Activated naive CD8-positive, alpha-beta T cell (primary cell): Measurements from ENCODE around the gene CDH12.

Experiments
- H3K27ac Mint-ChIP-seq: one replicate; pipeline ENCODE4 v1.8.0; 2021; ENCODE audit warnings: mixed read lengths
- H3K27me3 Mint-ChIP-seq: one replicate; pipeline ENCODE4 v1.8.0; 2021; ENCODE audit warnings: mixed read lengths
- H3K36me3 Mint-ChIP-seq: one replicate; pipeline ENCODE4 v1.8.0; 2021; ENCODE audit warnings: mixed read lengths
- H3K4me1 Mint-ChIP-seq: one replicate; pipeline ENCODE4 v1.8.0; 2021; ENCODE audit warnings: low read depth, mixed read lengths
- H3K4me3 Mint-ChIP-seq: one replicate; pipeline ENCODE4 v1.8.0; 2021; ENCODE audit warnings: mild to moderate bottlenecking, mixed read lengths
- H3K9me3 Mint-ChIP-seq: one replicate; pipeline ENCODE4 v1.8.0; 2021; ENCODE audit warnings: low read depth, mixed read lengths

Gene CDH12

DNA sequence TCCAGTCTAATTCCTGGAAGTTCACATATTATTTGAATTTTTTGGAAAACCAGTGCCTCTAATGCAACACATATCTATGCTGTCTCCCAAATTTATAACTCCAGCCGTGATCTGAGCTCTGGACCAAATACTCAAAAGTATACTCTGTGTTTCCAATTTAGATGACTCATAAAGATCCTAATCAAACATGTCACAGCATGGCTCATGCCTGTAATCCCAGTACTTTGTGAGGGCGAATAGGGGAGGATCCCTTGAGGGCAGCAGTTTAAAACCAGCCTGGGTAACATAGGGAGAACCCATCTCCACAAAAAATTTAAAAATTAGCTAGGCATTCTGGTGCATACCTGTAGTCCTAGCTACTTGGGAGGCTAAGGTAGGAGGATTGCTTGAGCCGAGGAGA is 388.0 kb downstream of the CDH12 start:
- no peaks in the 10 kb centered on the region for H3K36me3 Mint-ChIP-seq
- H3K27ac Mint-ChIP-seq, result no peak overlapping the region
- H3K27me3 Mint-ChIP-seq, result no peaks in the 10 kb centered on the region
- peaks cover 9% of the 10 kb centered on the region for H3K9me3 Mint-ChIP-seq
- no peaks in the 10 kb centered on the region for H3K4me1 Mint-ChIP-seq
- no peak overlapping the region for H3K4me3 Mint-ChIP-seq

- Mint-ChIP-seq H3K27me3 (no peaks in the 10 kb centered on the region), H3K4me3 (no peak overlapping the region), H3K4me1 (no peaks in the 10 kb centered on the region), H3K27ac (no peak overlapping the region), H3K9me3 (peaks cover 4% of the 10 kb centered on the region), H3K36me3 (no peaks in the 10 kb centered on the region)
These were observed 393.0 kb downstream of the CDH12 start for GRCh38 chr5:22460189-22460588.

DNA sequence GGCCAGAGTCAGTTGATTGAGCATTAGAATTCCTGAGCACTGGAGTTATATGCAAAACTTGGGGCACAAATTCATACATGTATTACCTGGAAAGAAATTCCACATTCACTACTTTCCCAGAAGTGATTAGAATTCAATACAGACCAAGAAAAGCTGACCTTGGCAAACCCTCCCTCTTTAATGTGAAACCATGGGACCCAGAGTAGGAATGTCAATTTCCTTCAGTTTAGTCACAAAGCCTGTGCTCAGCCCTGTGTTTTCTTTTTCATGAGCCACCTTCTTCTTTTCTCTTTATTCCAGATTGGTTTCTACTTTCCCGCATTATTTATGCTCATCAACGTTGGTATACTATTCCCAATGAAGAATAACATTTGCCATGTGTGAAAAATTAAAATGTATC is 420.2 kb downstream of the CDH12 start:
- peaks cover 11% of the 10 kb centered on the region for H3K9me3 Mint-ChIP-seq

GRCh38 chr5:22431840-22432239 is 421.3 kb downstream of the CDH12 start:
- H3K27ac Mint-ChIP-seq, result no peak overlapping the region
- H3K9me3 Mint-ChIP-seq, result peaks cover 13% of the 10 kb centered on the region
- H3K27me3 Mint-ChIP-seq, result no peaks in the 10 kb centered on the region
- no peak overlapping the region for H3K4me3 Mint-ChIP-seq
- H3K36me3 Mint-ChIP-seq, result no peaks in the 10 kb centered on the region
- H3K4me1 Mint-ChIP-seq, result no peaks in the 10 kb centered on the region

More for the DNA sequence above, 420.2 kb downstream of the CDH12 start:
- Mint-ChIP-seq H3K36me3 (no peaks in the 10 kb centered on the region), H3K27ac (no peak overlapping the region), H3K4me1 (no peaks in the 10 kb centered on the region), H3K27me3 (no peaks in the 10 kb centered on the region), H3K4me3 (no peak overlapping the region)

- Mint-ChIP-seq H3K27ac (no peak overlapping the region), H3K27me3 (no peaks in the 10 kb centered on the region), H3K36me3 (no peaks in the 10 kb centered on the region), H3K4me1 (no peaks in the 10 kb centered on the region), H3K4me3 (no peak overlapping the region), H3K9me3 (peaks cover 14% of the 10 kb centered on the region)
These were observed 421.7 kb downstream of the CDH12 start for GRCh38 chr5:22431406-22431805.

- no peaks in the 10 kb centered on the region for H3K4me1 Mint-ChIP-seq
- no peaks in the 10 kb centered on the region for H3K36me3 Mint-ChIP-seq
- no peaks in the 10 kb centered on the region for H3K27me3 Mint-ChIP-seq
- H3K27ac Mint-ChIP-seq, result no peak overlapping the region
- peaks cover 20% of the 10 kb centered on the region for H3K9me3 Mint-ChIP-seq
- no peak overlapping the region for H3K4me3 Mint-ChIP-seq
These were observed 441.4 kb downstream of the CDH12 start for GRCh38 chr5:22411554-22412349.

DNA sequence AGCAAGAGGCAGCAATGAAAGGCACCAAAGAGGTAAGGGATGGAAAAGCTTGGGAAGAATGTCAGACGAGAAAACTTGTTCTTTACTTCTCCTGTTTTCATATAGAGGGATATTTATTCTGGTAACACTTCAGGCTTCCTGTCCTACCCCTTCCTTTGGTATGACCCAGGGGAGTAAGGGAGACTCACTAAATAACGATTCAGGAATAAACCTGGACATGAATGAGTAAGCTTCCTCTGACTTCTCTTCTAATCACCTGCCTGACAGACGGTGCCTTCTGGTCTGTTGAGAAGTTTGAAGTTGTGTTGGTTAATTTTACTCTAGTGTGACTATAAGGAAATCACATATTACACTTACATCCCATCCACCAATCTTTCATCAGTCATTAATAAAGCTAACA is 461.2 kb downstream of the CDH12 start:
- Mint-ChIP-seq H3K4me1 (no peaks in the 10 kb centered on the region), H3K27ac (no peak overlapping the region), H3K27me3 (no peaks in the 10 kb centered on the region), H3K4me3 (no peak overlapping the region), H3K36me3 (no peaks in the 10 kb centered on the region), H3K9me3 (peaks cover 27% of the 10 kb centered on the region)

DNA sequence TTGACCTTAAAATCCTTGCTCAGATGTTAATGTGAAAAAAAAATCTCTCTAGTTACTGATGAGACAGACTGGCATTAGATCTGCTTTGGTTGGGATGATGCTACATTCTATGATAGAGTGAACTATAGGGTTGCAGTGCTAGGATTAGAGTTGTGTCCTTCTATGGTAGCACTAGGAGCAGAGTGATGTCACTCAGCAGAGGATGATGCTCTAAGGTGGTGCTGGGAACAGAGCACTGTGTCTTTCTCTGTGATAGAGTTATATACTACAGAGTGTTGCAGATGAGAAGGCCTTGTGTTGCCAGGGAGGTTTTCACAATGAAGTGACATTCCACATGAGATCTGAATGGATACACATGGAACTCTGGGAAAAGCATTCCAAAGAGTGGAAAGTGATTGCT is 462.3 kb downstream of the CDH12 start:
- Mint-ChIP-seq H3K27me3 (no peaks in the 10 kb centered on the region), H3K4me1 (no peaks in the 10 kb centered on the region), H3K9me3 (peaks cover 23% of the 10 kb centered on the region), H3K27ac (no peak overlapping the region), H3K36me3 (no peaks in the 10 kb centered on the region), H3K4me3 (no peak overlapping the region)

GRCh38 chr5:22372826-22373660 is 480.1 kb downstream of the CDH12 start:
- Mint-ChIP-seq H3K9me3 (peaks cover 28% of the 10 kb centered on the region), H3K27me3 (no peaks in the 10 kb centered on the region), H3K36me3 (no peaks in the 10 kb centered on the region), H3K27ac (no peak overlapping the region), H3K4me1 (no peaks in the 10 kb centered on the region), H3K4me3 (no peak overlapping the region)

- Mint-ChIP-seq H3K4me1 (no peaks in the 10 kb centered on the region), H3K27ac (no peak overlapping the region), H3K27me3 (no peaks in the 10 kb centered on the region), H3K9me3 (peaks cover 25% of the 10 kb centered on the region), H3K4me3 (no peak overlapping the region), H3K36me3 (no peaks in the 10 kb centered on the region)
These were observed 480.8 kb downstream of the CDH12 start for GRCh38 chr5:22372376-22372775.

GRCh38 chr5:22354956-22355355 is 498.2 kb downstream of the CDH12 start:
- H3K36me3 Mint-ChIP-seq, result no peaks in the 10 kb centered on the region
- peaks cover 10% of the 10 kb centered on the region for H3K9me3 Mint-ChIP-seq
- no peak overlapping the region for H3K4me3 Mint-ChIP-seq
- H3K27ac Mint-ChIP-seq, result no peak overlapping the region
- no peaks in the 10 kb centered on the region for H3K4me1 Mint-ChIP-seq
- H3K27me3 Mint-ChIP-seq, result no peaks in the 10 kb centered on the region

GRCh38 chr5:22352493-22352892 is 500.7 kb downstream of the CDH12 start:
- no peaks in the 10 kb centered on the region for H3K27me3 Mint-ChIP-seq
- no peak overlapping the region for H3K4me3 Mint-ChIP-seq
- no peak overlapping the region for H3K27ac Mint-ChIP-seq
- peaks cover 14% of the 10 kb centered on the region for H3K9me3 Mint-ChIP-seq
- no peaks in the 10 kb centered on the region for H3K36me3 Mint-ChIP-seq
- no peaks in the 10 kb centered on the region for H3K4me1 Mint-ChIP-seq

DNA sequence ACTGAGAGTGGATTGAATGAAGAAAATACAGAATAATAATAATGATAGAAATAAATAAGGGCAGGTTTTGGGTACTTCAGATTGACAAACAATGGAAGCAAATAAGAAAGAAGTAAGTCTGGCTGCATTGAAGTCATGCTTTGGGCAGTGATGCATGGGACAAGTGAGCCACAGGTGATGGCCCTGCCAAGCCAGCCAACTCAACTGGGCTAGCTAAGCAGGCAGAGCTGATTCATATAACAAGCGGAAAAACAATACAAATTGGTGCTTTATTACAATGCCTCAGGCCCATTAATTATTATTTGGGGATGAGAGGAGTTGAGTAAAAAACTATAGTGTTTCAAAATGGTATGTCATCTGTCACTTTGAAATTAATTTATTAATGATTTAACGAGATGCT is 502.0 kb downstream of the CDH12 start:
- Mint-ChIP-seq H3K4me3 (no peak overlapping the region), H3K9me3 (peaks cover 14% of the 10 kb centered on the region), H3K27ac (no peak overlapping the region), H3K4me1 (no peaks in the 10 kb centered on the region), H3K36me3 (no peaks in the 10 kb centered on the region), H3K27me3 (no peaks in the 10 kb centered on the region)

GRCh38 chr5:22348027-22348426 is 505.1 kb downstream of the CDH12 start:
- no peaks in the 10 kb centered on the region for H3K4me1 Mint-ChIP-seq
- H3K36me3 Mint-ChIP-seq, result no peaks in the 10 kb centered on the region
- no peak overlapping the region for H3K4me3 Mint-ChIP-seq
- H3K27me3 Mint-ChIP-seq, result no peaks in the 10 kb centered on the region
- H3K9me3 Mint-ChIP-seq, result peaks cover 14% of the 10 kb centered on the region
- no peak overlapping the region for H3K27ac Mint-ChIP-seq

DNA sequence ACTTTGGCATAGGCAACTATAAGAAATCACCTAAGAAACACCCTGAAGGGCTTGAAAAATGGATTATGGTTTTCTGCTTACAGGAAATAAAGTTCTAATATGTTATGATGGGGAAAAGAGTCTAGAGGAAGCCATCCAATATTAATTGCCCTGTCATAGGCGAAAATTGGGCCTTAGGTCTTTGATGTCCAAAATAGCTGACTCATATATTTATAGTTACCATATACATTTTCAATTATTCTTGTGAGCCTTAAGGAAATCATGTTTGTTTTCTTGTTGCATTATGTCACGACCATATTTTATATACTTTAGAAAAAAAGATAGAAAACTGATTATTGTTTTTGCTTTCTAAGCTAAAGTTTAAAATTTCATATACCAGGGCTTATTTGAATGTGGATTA is 509.1 kb downstream of the CDH12 start:
- Mint-ChIP-seq H3K4me1 (no peaks in the 10 kb centered on the region), H3K27me3 (no peaks in the 10 kb centered on the region), H3K36me3 (no peaks in the 10 kb centered on the region), H3K27ac (no peak overlapping the region), H3K4me3 (no peak overlapping the region), H3K9me3 (no peaks in the 10 kb centered on the region)
